Subcutaneous adipose tissue (tissue), 4 donors: ENCODE results near the gene SNX5. TPM values are rescaled to one million over a fixed set of nuclear protein-coding genes. Genes with fewer than 3 reads are reported as not detected.

ENCODE experiments used
- CTCF ChIP-seq: fragments of 450-650 bp; IDR thresholded peaks from one replicate; pipeline ENCODE4 v1.5.1; 2016; ENCODE audit warnings: low read depth, mild to moderate bottlenecking, control low read depth, antibody characterized with exemption, moderate library complexity
- total RNA-seq, 4 donors: library from RNA; depleted of rRNA; stranded (reverse); fragments of >200 nt; gene quantifications; one replicate each; pipeline ENCODE4 v1.1.0, GENCODE V29; 2016

Gene SNX5
- total RNA-seq, 4 donors from 2014 or later = 114 to 169 (median 139) TPM

DNA sequence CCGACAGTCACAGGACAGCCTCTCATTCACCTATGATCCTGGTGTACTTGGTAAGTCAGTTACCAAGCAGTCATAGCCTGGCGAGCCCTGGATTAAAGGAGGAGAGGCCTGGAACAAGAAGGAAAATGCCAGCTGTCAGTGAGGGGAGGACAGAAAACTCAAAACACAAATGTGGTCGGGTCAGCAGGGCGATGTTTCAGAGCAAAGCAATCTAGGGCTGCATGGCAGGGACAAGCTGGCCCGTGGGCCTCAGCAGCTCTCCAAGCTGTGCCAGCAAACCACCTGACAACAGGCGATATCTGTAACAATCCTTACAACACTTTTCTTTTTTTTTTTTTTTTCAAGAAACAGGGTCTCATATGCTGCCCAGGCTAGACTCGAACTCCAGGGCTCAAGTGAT is 40.5 kb upstream of the SNX5 start:
- TF ChIP-seq CTCF = no peak

DNA sequence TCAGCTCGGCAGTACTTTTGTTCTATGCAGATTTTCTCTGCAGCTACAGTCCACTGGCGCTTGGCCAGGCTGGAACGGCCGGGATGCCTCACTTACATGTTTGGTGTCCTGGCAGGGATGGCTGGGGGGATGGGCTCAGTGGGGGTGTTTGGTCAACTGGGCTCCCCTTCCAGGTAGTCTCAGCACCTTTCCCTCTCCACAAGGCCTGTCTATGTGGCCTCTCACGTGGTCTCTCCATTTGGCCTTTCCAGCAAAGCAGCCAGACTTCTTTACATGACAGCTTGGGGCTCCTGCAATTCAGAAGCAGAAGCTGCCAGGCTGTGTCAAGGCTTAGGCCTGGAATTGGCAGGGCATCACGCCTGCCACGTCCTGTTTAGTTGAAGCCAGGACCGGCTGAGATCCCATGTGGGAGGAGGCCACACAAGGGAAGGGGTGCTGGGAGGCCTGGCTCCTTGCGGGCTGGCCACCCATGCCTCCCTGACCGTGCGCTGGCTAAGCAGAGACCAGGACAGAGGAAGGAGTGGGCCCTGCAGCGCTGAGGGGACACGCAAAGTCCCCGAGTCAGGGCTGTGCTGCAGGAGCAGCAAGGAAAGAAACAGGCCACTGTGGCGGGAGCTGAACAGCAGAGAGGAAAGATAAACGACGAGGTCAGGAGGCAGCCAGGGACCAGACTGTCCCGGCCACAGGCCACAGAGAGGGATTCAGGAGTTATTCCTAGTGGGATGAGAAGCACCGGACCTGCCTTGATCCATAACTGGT is 39.1 kb upstream of the SNX5 start:
- no peak for TF ChIP-seq CTCF

- TF ChIP-seq CTCF = no peak
These were observed 38.1 kb upstream of the SNX5 start for GRCh38 chr20:18006684-18007083.

DNA sequence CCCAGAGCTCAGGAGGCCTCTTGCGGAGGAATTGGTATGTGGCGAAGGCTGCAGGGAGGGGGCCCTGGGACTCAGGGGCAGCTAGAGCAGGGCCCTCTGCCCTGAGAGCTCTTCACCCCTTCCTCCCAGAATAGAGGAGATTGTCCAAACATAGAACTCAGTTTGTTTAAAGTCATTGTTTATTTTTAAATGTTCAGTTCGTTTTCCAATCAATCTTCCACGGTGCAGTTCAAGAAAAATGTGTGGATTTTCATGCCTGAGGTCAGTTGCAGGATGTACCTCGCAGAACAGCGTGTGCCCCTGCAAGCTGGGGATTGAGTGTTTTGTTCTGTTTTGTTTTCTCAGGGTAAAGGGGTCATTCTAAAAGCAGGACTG is 37.4 kb upstream of the SNX5 start:
- no peak for TF ChIP-seq CTCF

DNA sequence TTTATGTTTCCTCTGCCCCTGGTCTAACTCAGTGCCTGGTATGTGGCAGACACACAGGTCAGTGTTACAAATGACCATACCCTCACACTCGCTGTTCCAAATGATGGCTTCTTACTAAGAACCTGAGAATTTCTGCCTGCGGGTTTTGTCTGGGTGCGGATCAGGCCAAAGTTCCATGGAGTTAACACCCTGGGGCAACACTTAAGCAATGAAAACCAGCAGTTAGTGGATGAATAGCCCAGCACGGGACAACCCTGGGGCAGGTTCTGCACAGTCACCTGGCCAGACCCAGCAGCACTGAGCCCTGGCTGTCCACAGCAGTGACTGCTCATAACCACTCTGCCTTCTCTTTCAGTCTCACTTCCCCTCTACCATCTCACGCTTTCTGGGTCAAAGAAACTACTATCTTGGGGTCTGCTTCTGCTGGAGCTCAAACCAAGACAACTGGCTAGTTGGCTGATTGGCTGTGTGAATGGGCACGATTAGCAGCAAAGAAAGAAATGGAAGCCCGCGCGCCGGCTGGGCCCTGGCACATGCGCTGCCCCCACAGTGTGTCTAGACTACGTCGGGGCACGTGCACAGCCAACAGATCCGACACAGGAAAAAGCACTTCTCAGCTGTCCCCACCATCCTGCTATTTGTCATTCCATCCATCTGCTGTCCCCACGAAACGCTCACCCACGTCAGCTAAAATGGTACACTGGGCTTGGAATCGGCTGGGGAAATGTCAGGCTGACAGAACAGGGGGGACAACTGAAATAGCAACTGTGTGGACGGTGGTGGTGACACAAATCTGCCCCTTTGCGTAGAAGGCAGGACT is 36.8 kb upstream of the SNX5 start:
- TF ChIP-seq CTCF = no peak

DNA sequence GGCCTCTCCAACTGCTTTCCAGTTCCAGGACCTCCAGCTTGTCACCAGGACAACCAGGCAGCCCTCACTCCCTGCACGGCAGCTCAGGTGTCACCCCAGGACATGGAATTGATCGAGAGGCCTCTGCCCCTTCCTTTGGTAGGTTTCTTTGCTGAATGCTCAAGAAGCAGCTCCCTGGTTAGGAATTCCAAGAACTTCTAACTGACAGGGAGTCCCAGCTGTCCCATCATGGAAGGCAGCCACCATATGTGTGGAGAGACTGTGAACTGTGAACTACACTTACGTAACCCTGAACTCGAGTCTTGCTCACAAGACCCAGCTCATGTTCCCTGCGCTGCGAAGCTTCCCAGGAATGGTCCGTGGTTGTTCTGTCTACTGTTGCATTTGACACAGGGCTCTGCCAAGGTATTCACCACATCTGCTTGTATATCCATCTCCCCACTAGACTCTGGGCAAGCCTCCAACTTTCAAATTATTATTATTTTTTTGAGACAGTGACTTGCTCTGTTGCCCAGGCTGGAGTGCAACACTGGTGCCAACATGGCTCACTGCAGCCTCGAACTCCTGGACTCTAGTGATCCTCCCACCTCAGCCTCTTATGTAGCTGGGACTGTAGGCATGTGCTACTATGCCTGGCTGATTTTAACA is 35.9 kb upstream of the SNX5 start:
- TF ChIP-seq CTCF = no peak

DNA sequence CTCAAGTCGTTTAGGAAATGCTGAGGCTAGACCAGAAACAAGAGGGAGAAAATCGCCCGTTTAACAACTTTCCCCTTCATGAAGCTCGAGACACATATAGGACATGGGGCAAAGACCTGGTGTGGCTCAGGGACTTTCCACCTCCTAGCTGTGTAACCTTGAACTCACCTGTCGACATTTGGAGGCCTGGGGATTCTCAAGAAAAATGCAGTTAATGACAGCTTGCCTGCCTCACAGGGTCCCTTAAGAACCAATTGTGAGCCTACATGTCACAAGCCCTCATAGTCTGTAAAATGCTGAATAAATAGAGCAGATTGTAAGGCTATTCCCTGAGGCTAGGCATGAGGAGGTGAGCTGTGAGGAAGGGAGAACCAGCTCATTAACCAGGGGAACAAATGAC is 35.3 kb upstream of the SNX5 start:
- no peak for TF ChIP-seq CTCF
